ENCODE data around the gene PDIA4.
"Not testable (repeated sequence)": the region's sequence is repeated elsewhere in the genome, so short reads cannot be mapped to it uniquely, and the experiment has no call there.

The PDIA4 gene, protein sequence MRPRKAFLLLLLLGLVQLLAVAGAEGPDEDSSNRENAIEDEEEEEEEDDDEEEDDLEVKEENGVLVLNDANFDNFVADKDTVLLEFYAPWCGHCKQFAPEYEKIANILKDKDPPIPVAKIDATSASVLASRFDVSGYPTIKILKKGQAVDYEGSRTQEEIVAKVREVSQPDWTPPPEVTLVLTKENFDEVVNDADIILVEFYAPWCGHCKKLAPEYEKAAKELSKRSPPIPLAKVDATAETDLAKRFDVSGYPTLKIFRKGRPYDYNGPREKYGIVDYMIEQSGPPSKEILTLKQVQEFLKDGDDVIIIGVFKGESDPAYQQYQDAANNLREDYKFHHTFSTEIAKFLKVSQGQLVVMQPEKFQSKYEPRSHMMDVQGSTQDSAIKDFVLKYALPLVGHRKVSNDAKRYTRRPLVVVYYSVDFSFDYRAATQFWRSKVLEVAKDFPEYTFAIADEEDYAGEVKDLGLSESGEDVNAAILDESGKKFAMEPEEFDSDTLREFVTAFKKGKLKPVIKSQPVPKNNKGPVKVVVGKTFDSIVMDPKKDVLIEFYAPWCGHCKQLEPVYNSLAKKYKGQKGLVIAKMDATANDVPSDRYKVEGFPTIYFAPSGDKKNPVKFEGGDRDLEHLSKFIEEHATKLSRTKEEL

DNA sequence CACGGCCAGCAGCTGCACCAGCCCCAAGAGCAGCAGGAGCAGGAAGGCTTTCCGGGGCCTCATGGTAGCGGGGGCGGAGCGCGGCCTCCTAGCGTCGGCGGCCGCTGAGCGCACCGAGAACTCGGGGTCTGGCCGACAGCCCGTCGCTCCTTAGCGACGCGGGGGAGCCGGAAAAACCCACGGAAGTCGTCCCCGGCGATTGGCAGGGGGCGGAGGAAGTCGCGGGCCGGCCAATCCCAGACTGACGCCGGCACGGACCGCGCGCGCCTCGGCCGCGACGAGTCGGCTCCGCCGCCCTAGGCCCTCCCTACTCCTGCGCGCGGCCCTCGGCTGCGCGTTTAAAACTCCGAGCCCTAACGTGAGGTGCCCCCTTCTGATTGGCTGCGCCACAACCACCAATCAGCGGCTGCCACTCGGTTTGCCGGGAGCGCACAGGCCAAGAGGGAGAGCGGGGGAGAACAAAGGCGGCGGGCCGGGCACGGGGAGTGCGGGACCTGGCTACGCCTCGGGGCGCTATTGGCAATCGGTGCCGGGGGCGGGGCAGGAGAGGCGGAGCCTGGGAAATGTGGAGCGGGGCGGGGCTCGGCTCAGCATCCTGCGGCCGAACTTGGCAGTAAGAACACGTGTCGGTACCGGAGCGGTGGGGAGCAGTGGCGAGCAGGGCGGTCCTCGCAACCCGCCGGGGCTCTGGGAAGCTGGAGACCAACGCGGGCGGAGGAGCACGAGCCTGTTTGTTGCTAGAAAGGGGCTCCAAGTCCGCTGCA is at the start of gene PDIA4:
TSS of gene PDIA4 (minus strand) at position 160 of the 764 bp plus-strand sequence. CDS start at position 63, 97 bp downstream.
- peak; percentile 99 for DNase-seq

DNA sequence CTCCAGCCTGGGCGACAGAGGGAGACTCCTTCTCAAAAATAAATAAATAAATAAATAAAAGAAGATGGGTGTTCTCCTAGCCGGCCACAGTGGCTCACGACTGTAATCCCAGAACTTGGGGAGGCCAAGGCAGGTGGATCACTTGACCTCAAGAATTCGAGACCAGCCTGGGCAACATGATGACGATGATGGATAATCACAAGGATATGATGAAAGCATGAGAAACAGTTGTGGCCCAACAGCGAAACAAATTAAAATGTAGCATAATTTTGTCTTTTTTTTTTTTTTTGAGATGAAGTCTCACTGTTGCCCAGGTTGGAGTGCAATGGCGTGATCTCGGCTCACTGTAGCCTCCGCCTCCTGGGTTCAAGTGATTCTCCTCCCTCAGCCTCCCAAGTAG is 49.3 kb upstream of the PDIA4 start:
- DNase-seq: no peak

DNA sequence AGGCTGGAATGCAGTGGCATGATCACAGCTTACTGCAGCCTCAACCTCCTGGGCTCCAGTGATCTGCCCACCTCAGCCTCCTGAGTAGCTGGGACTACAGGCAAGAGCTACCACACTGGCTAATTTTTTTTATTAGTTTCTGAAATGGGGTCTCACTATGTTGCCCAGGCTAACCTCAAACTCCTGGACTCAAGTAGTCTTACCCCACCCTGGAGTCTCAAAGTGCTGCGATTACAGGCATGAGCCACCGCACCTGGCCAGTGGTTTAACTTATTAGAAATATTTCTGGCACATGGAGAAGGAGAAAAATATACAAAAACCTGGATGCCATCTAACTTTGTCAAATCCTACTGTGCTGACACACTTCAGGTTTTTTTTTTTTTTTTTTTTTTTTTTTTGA is 47.0 kb upstream of the PDIA4 start:
- no peak for DNase-seq

DNA sequence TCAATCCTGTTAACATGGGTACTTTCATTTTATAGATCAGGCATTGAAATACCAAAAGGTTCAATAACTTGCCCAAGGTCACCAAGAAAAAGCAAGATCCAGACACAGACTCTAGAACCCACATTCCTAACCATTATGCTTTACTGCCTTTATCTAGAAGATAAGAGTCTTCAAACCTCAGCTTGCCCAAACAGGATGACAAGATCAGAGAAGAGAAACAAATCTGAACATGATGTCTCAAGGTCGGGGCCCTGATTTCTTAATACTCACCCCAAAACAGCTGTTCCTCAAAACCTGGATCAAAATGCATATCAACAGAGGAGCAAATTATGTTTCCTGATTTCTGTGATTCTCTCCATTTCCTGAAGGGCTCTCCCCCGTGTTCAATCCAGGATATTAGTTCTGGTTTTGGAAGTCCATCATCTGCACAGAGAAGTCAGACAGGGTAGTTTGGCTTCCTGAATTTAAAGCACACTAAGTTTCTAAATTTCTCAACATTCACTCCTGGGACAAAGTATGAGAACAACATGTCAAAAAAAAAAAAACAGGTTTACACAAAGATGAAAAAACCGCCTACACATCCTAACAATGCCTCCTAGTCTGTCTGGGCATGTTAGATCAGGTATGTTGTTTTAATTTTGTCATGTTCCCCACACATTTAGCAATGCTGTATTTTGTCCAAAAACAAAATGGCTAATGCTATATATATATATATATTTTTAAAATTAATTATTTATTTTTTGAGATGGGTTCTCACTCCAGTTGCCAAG is 46.0 kb upstream of the PDIA4 start:
- no peak for DNase-seq

DNA sequence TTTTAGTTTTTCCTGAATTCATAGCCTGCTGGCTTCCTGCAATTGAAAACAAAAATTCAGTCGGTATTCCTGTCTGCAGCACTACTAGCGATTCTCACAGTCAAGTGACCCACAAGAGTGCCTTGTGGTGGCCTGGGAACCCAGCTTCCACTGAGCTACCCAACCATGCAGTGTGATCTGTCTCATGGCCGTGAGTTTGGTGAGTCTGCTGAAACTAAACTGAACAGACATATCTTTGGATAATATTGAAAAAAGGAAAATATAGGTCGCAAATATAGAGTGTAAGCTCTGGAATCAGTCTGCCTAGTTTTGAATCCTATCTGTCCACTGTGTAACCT is 44.1 kb upstream of the PDIA4 start:
- no peak for DNase-seq

DNA sequence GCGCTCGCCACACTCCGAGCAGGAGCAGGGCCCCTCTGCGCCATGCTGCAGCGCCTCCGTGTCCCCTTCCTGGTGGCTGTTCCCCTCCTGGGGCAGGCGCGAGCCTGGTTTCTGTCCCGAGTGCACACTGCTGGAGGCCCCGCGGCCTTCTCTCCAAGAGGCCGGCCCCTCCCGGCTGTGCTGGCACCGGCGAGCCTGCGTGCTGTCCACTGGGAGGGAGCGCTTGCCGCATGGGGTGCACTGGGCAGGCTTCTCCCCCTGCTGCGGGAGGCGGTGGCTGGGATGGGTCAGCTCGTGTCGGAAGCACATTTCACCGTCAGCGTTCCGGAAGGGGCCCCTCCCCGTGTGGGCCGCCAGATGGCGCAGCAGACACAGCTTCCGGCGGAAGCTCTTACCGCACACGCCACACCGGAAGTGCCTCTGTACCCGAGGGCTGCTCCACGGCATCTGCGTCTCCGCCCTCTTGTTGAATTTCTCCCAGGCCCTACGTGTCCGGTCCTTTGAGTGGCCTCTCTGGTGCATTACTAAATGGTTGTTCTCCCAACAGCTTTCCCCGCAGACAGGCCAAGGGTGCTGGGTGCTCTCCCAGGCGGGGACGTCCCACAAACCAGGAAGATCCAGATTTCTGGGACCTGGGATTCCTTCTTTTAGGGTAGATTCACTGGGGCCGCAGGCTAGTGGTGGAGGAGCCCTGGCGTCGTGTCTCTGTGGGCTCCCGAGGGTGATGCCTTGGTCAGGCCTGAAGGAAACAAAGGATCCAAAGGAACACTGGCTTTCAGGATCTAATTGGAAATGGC is 43.5 kb upstream of the PDIA4 start:
- peak; percentile 37 for DNase-seq

DNA sequence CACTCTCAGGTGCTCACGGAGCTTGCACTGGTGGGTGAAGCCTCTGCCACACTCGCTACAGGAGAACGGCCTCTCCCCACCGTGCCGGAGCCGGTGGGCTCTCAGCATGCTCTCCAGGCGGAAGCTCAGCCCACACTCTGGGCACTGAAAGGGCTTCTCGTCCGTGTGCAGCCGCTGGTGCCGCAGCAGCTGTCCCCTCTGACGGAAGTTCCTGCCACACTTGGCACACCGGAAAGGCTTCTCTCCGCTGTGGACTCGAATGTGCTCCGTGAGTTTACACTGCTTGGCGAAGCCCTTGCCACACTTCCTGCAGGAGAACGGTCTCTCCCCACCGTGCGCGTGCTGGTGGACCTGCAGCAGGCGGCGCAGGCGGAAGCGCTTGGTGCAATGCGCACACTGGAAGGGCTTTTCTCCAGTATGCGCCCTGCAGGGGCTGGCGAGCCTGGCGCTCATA is 42.9 kb upstream of the PDIA4 start:
- no peak for DNase-seq

DNA sequence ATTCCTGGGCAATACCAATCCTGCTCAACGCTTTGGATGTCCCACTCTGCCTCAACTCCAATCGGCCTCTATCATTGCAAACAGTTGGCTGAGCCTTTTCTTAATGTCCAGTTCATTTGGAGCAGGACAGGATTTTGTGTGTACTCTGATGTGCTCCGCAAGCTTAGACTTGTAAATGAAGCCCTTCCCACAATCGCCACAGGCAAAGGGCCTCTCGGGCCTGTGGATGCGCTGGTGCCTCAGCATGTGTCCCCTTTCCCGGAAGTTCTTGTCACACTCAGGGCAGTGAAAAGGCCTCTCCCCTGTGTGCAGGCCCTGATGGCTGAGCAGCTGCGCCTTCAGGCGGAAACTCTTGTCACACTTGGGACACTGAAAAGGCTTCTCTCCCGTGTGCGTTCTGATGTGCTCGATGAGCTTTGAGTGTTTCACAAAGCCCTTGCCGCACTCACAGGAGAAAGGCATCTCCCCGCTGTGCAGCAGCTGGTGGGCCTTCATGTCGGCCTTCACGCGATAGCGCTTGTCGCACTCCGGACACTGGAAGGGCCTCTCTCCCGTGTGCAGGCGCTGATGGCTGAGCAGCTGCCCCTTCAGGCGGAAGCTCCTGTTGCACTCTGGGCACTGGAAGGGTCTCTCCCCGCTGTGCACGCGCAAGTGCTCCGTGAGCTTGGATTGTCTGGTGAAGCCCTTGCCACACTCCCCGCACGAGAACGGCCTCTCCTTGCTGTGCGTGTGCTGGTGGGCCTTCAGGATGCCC is 42.2 kb upstream of the PDIA4 start:
- DNase-seq: no peak

DNA sequence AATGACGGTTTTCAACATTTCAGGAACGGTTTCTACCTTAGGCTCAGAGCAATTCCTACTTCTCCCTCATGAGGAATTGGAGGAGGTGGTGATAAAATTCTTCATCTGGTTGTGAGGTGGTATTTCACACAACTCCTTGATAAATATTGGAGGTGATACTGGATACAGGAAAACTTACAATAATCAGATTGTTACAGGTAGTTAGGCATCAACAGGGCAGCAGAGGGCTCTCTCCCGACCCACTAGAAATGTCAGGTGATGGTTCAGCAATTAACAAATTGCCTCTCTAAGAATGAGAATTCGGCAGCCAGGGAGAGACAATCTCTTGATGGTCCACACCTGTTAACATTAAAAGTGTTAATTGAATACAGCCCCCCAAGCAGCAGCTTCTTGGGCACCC is 39.6 kb upstream of the PDIA4 start:
- no peak for DNase-seq

DNA sequence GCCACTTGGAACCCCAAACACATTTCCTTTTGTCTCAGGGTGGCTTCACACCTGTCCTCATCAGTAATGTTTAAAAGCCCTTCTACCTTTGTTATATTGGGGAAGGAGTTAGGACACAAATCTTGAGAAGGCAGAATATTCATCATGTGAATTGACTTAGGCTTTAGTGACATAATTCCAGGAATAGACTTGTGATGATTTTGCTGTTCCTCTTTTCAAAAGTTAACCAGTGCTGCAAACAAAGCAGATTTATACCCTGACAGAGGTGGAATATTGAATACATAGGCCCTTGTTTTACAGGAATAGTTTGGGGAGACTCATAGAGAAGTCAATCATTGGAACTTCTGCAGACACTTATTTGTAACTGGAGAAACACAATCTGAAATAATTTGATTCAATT is 35.2 kb upstream of the PDIA4 start:
- no peak for DNase-seq

DNA sequence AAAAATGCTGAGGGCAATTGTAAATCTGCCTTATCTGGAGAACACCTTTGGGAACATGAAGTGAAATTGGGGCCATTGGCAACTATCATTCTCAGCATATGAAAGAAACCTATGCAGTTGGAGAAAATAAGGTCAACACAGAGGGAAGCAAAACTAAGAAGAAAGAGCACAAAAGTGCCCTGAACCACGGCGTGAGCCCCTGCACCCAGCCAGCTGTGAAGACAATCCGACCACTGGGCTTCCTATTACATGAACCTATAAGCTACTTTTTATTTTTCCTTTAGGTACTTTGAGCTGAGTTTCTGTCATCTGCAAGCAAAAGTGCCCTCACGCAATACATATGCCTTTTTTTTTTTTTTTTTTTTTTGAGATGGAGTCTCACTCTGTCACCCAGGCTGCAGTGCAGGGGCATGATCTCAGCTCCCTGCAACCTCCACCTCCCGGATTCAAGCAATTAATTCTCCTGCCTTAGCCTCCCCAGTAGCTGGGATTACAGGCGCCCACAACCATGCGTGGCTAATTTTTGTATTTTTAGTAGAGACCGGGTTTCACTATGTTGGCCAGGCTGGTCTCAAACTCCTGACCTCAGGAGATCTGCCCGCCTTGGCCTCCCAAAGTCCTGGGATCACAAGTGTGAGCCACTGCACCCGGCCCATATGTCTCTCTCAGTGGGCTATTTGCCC is 34.1 kb upstream of the PDIA4 start:
- not testable (repeated sequence) for DNase-seq

DNA sequence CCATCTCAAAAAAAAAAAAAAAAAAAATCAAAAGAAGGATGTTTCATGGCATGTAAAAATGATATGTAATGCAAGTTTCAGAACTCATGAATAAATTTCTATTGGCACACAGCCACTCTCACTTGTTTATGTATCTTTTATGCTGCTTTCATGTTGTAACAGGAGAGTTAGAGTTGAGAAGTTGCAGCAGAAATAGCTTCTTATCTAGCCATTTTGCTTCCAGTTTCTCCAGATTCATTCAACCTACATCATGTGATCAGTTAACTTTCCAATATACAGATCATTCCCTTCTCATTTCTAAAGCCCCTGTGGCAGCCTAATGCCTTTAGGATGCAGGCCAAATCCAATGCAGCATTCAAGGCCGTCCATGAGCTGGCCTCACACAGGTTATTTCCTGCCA is 31.9 kb upstream of the PDIA4 start:
- no peak for DNase-seq

DNA sequence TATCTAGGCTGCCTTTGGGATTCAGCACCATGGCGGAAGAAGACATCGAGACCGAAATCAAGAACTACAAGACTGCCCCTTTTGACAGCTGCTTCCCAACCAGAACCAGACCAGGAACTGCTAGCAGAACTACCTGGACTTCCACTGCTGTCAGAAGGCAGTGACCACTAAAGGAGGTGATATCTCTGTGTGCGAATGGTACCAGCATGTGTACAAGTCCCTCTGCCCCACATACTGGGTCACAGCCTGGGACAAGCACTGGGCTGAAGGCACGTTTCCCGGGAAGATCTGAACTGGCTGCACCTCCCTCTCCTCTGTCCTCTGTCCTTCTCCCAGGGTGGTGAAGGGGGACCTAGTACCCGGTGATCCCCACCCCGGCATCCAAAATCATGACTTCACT is 25.6 kb upstream of the PDIA4 start:
- DNase-seq: no peak

DNA sequence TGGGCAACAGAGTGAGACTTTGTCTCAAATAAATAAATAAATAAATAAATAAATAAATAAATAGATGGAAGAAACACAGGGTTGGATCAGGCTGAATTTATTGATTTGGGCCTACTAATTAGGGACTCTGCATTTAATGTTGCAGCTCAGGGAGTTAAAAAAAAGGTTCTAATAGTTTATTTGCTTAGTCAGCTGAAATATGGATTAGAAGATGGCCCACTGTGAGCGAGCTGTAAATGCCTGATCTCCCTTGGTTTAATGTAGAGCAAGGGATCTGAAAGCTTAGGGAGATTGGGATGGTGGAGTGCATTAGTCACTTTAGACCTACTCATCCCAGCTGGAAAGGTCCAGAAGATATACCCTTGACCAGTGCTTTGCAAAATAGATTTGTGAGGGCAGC is 25.1 kb upstream of the PDIA4 start:
- DNase-seq: no peak

DNA sequence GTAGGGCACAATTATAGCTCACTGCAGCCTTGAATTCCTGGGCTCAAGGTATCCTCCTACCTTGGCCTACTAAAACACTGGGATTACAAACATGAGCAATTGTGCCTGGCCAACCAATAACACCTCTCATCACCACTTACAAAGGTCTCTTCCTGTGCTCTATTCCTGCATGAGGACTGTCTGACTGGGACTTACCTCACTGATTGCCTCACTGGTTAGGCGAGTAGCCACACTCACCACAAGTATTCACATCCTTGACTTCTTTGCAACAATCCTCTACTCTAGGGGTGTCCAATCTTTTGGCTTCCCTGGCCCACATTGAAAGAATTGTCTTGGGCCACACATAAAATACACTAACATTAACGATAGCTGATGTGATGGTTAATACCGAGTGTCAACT is 22.6 kb upstream of the PDIA4 start:
- DNase-seq: no peak

DNA sequence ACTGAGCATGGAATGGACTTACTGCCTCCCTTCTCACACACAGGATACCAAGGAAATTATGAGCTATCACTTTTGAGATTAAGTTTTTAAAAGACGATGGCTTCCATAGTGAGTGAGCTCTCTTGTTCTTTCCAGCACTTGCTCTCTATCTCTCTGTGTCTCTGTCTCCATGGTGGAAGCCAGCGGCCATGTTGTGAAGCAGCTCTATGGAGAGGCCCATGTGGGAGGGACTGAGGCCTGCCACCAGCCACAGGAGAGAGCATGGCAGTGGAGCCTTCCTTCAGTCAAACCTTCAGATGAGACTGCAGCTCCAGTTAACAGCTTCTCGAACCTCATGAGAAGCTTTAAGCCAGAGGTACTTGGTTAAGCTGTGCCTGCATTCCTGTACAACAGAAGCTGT is 20.5 kb upstream of the PDIA4 start:
- no peak for DNase-seq

DNA sequence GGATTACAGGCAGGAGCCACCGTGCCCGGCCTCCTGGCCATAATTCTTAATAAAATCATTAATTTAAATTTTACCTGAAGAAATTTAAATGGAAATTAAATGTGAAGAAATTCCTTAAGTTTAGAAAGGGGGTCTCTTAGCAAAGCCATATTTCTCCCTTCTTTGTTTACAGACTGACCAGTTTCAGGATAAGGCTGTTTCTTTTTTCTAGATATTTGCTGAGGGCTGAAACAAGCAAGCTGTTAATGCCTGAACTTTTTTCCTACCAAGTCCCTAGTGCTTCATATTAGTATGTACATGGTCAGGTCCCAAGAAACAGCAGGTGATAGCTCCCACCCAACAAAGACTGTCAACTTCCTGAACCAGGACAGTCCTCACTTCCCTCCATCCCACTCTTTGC is 18.1 kb upstream of the PDIA4 start:
- no peak for DNase-seq

DNA sequence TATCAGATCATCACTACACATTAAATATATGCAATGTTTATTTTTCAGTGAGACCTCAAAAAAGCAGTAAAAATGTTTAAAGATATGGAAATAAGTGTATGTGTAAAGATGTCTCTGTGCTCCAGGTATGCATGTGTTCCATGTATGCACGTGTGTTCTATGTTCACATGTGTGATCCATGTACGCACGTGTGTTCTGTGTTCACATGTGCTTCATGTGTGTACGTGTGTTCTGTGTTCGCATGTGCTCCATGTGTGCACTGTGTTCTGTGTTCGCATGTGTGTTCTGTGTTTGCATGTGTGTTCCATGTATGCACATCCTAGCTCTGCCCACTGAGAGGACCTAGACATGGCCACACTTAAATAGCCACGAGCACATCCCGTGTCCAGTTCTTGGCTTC is 15.6 kb upstream of the PDIA4 start:
- DNase-seq: no peak

DNA sequence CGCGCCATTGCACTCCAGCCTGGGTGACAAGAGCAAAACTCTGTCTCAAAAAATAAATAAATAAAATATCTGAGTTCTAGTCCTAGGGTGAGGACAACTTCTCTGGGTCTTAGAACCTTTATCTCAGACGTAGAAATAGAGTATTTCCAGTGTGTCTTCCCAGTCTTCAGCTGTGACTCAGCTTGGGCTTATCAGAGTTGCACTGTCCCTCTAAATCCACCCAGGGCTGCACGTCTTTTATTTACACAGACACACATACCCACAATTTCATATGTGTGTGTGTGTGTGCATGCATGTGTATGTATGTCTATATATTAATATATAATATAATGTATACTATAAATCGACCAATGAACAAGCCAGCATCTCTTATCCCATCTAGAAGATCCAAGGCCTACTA is 13.0 kb upstream of the PDIA4 start:
- no peak for DNase-seq

DNA sequence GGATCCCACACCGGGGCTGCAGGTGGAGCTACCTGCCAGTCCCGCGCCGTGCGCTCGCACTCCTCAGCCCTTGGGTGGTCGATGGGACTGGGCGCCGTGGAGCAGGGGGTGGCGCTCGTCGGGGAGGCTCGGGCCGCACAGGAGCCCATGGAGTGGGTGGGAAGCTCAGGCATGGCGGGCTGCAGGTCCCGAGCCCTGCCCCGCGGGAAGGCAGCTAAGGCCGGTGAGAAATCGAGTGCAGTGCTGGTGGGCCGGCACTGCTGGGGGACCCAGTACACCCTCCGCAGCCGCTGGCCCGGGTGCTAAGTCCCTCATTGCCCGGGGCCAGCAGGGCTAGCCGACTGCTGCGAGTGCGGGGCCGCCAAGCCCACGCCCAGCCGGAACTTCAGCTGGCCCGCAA is 10.3 kb upstream of the PDIA4 start:
- not testable (repeated sequence) for DNase-seq

DNA sequence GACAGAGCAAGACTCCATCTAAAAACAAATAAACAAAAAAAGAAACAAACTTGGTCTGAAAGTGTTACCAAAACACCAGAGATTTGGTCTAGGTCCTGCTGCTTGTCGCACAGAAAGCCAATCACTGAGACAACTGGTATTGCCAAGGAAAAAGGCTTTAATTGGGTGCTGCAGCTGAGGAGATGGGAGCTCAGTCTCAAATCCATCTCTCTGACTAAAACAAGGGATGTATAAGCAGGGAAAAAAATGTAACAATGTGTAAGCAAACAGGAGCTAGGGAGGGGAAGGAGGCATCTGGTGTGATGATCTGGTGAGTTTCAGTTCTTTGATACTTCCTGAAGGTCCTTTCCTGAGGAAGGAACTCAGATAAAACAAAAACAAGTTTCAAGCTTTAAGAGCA is 8.4 kb upstream of the PDIA4 start:
- no peak for DNase-seq
